ENCODE measurements around the gene OR5A1. TPM values are rescaled to one million over a fixed set of nuclear protein-coding genes. Genes with fewer than 3 reads are reported as not detected.

Gene OR5A1
- total and polyA plus RNA-seq, 4 donors: 0.08 TPM; not detected in 3

DNA sequence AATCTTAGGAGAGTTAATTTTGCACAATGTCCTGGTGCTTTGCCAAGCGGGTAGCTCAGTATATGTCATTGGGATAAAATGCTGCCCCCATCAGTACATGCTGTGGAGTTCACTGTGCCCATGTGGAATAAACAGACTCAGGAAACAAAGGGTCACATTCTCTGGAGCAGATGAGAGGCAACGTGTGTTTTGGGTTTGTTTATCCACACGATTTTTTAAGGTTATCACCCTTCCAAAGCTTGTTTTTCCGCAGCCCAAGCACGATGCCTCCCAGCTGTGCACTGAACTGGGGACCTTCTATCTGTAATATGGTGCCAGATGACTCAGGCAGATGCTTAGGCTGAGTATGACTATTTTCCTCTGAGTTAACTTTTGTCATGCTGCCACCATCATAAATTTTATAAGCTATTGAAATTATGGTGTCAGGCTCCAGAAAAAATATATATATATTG is 26.9 kb downstream of the OR5A1 start:
- Histone ChIP-seq H3K27me3 (ENCODE audit: control insufficient read depth, insufficient read depth, low read length) (no peaks in the 10 kb centered on the region), H3K4me3 (ENCODE audit: low read depth, low read length) (no peak overlapping the region), H3K27ac (ENCODE audit: low read depth, low read length) (peak overlapping the region; percentile 47), H3K36me3 (ENCODE audit: control insufficient read depth, insufficient read depth, low read length) (no peaks in the 10 kb centered on the region), H3K4me1 (ENCODE audit: control insufficient read depth, insufficient read depth, low read length) (no peaks in the 10 kb centered on the region), H3K9me3 (ENCODE audit: control insufficient read depth, insufficient read depth, low read length) (no peaks in the 10 kb centered on the region)
- DNase-seq (ENCODE audit: low read depth in 4 of 6, low spot score in 6 of 6): peak in 2 of 6 donors; percentile 17 to 52
- 40% methylated on average over 3 of the region's 5 CpGs for whole genome bisulfite sequencing (ENCODE audit: insufficient coverage)

DNA sequence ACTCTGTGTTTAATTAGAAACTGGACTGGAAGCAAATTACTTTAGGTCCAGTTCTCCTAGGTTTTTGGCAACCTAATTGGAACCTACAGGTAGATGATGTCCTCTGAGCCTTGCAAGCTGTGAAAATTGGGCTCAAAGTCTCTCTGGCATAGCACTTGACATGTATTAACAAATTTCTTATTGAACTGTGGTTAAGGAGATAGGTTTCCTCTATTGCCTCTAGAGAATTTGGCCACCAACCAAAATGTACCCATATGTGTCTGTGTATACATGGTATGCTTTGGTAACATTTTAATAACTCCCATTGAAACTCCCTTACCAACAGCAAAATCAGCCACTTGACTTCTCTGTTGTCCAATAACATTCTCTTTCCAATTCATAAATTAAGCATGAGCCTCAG is 36.7 kb downstream of the OR5A1 start, which contains the start of gene OR4D10:
Gene OR4D10, plus strand, starts transcription at position 301 of the 400 bp plus-strand sequence. CDS start 4,115 bp downstream, outside the sequence.
- no peak for DNase-seq (ENCODE audit: low read depth in 4 of 6, low spot score in 6 of 6)

DNA sequence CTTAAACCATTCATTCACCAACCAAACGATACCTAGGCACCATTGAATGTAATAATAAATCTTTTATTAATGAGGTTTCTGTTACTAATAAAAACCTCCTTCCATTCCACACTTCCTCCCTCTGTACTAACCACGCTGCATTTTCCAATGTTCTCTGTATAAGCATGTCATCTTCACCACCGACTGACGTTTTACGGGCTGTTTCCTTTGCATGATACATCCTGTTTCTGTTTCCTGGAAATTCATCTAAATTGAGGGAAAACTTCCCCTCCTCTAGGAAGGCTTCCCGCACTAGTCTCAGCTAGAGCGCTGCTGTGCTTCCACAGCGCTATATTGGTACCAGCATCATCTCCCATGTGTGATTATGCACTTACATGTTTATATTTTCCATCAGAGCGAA is 38.9 kb downstream of the OR5A1 start:
- Histone ChIP-seq H3K27ac (ENCODE audit: low read depth, low read length) (no peak overlapping the region), H3K4me1 (ENCODE audit: control insufficient read depth, insufficient read depth, low read length) (no peaks in the 10 kb centered on the region), H3K9me3 (ENCODE audit: control insufficient read depth, insufficient read depth, low read length) (no peaks in the 10 kb centered on the region), H3K27me3 (ENCODE audit: control insufficient read depth, insufficient read depth, low read length) (no peaks in the 10 kb centered on the region), H3K4me3 (ENCODE audit: low read depth, low read length) (no peak overlapping the region), H3K36me3 (ENCODE audit: control insufficient read depth, insufficient read depth, low read length) (no peaks in the 10 kb centered on the region)
- 77% methylated on average over 5 of the region's 9 CpGs for WGBS (ENCODE audit: insufficient coverage)
- DNase-seq (ENCODE audit: low read depth in 4 of 6, low spot score in 6 of 6): no peak

More for the DNA sequence above, 36.7 kb downstream of the OR5A1 start, which contains the start of gene OR4D10:
- Histone ChIP-seq H3K4me1 (ENCODE audit: control insufficient read depth, insufficient read depth, low read length) (no peaks in the 10 kb centered on the region), H3K27me3 (ENCODE audit: control insufficient read depth, insufficient read depth, low read length) (no peaks in the 10 kb centered on the region), H3K27ac (ENCODE audit: low read depth, low read length) (no peak within 1 kb of the TSS), H3K9me3 (ENCODE audit: control insufficient read depth, insufficient read depth, low read length) (no peaks in the 10 kb centered on the region), H3K36me3 (ENCODE audit: control insufficient read depth, insufficient read depth, low read length) (no peaks in the 10 kb centered on the region), H3K4me3 (ENCODE audit: low read depth, low read length) (no peak within 1 kb of the TSS)

DNA sequence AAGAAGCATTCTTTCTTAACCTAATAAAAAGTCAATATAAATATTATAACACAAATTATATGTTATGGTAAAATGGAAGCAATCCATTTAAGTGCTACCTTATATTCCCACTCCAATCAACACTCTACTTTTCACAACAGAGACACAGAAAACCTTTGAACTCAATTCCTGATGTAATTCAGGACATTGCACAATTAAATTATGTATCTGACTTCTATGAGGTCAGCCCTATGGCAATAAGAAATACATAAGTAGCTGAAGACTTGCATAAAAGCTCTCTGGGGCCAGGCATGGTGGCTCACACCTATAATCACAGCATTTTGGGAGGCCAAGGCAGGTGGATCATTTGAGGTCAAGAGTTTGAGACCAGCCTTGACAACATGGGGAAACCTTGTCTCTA is 43.6 kb downstream of the OR5A1 start:
- Histone ChIP-seq H3K9me3 (ENCODE audit: control insufficient read depth, insufficient read depth, low read length) (no peaks in the 10 kb centered on the region), H3K27ac (ENCODE audit: low read depth, low read length) (no peak overlapping the region), H3K4me3 (ENCODE audit: low read depth, low read length) (no peak overlapping the region), H3K27me3 (ENCODE audit: control insufficient read depth, insufficient read depth, low read length) (no peaks in the 10 kb centered on the region), H3K36me3 (ENCODE audit: control insufficient read depth, insufficient read depth, low read length) (no peaks in the 10 kb centered on the region), H3K4me1 (ENCODE audit: control insufficient read depth, insufficient read depth, low read length) (no peaks in the 10 kb centered on the region)
- no peak for DNase-seq (ENCODE audit: low read depth in 4 of 6, low spot score in 6 of 6)

DNA sequence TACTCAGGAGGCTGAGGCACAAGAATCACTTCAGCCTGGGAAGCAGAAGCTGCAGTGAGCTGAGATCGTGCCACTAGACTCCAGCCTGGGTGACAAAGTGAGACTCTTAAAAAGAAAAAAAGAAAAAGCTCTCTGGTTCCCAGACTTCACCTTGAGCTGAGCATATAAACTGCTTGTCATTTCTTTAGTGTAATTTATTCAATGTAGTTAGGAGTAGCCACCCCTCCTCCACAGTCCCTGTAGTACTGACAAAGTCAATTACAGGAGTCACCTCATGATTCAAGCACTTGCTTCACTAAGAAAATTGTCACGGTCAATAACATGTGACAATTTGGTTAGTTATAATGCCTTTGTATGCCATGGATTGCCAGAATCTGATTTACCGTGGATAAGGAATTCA is 44.1 kb downstream of the OR5A1 start:
- Histone ChIP-seq H3K36me3 (ENCODE audit: control insufficient read depth, insufficient read depth, low read length) (no peaks in the 10 kb centered on the region), H3K4me1 (ENCODE audit: control insufficient read depth, insufficient read depth, low read length) (no peaks in the 10 kb centered on the region), H3K4me3 (ENCODE audit: low read depth, low read length) (no peak overlapping the region), H3K27ac (ENCODE audit: low read depth, low read length) (no peak overlapping the region), H3K27me3 (ENCODE audit: control insufficient read depth, insufficient read depth, low read length) (no peaks in the 10 kb centered on the region), H3K9me3 (ENCODE audit: control insufficient read depth, insufficient read depth, low read length) (no peaks in the 10 kb centered on the region)
- peak in 1 of 6 donors; percentile 41 for DNase-seq (ENCODE audit: low read depth in 4 of 6, low spot score in 6 of 6)
- WGBS (ENCODE audit: insufficient coverage): 80% methylated on average over 1 of the region's 3 CpGs

Other genes starting within 250 kb of the OR5A1 start
- 10 to 100 TPM; 15.0 to 15.8 TPM for gene MPEG1, start 223.5 kb upstream of the OR5A1 start, total RNA-seq
- 1 to 10 TPM; 4.5 to 5.5 TPM for gene MPEG1, start 223.5 kb upstream of the OR5A1 start, polyA plus RNA-seq (ENCODE audit: insufficient read length in 2 of 2)
- gene OR5AN1, start 77.6 kb upstream of the OR5A1 start, total RNA-seq: not detected
- gene OR5AN1, start 77.6 kb upstream of the OR5A1 start, polyA plus RNA-seq (ENCODE audit: insufficient read length in 2 of 2): not detected
- not detected for gene OR5A2, start 10.1 kb upstream of the OR5A1 start, total RNA-seq
- gene OR5A2, start 10.1 kb upstream of the OR5A1 start, polyA plus RNA-seq (ENCODE audit: insufficient read length in 2 of 2): under 1 TPM in 1 of 2 donors, not detected in 1; 0.05 TPM
- gene OR4D6, start 20.5 kb downstream of the OR5A1 start, total RNA-seq: not detected
- gene OR4D6, start 20.5 kb downstream of the OR5A1 start, polyA plus RNA-seq (ENCODE audit: insufficient read length in 2 of 2): not detected
- not detected for gene OR4D10, start 36.8 kb downstream of the OR5A1 start, total RNA-seq
- gene OR4D10, start 36.8 kb downstream of the OR5A1 start, polyA plus RNA-seq (ENCODE audit: insufficient read length in 2 of 2): not detected
- gene OR4D11, start 67.1 kb downstream of the OR5A1 start, total RNA-seq: not detected
- not detected for gene OR4D11, start 67.1 kb downstream of the OR5A1 start, polyA plus RNA-seq (ENCODE audit: insufficient read length in 2 of 2)
- gene OR4D9, start 75.1 kb downstream of the OR5A1 start, total RNA-seq: not detected
- gene OR4D9, start 75.1 kb downstream of the OR5A1 start, polyA plus RNA-seq (ENCODE audit: insufficient read length in 2 of 2): under 1 TPM in 1 of 2 donors, not detected in 1; 0.05 TPM
- 10 to 100 TPM; 28.6 to 42.6 TPM for gene OSBP, start 179.3 kb downstream of the OR5A1 start, total RNA-seq
- 10 to 100 TPM; 33.2 to 35.9 TPM for gene OSBP, start 179.3 kb downstream of the OR5A1 start, polyA plus RNA-seq (ENCODE audit: insufficient read length in 2 of 2)
- 10 to 100 TPM in 1 of 2 donors, 1 to 10 TPM in 1; 7.0 to 12.3 TPM for gene PATL1, start 232.6 kb downstream of the OR5A1 start, total RNA-seq
- gene PATL1, start 232.6 kb downstream of the OR5A1 start, polyA plus RNA-seq (ENCODE audit: insufficient read length in 2 of 2): 10 to 100 TPM; 29.7 to 30.4 TPM

Data from spinal cord (tissue), 10 donors.